BE2C (cell line): ENCODE results near the gene NOC2L.

Experiments used
- DNase-seq: peaks from one replicate; pipeline ENCODE4 v3.0.0-alpha.2; 2020
- H3K27me3 ChIP-seq: fragments of 250-450 bp; sonication (Bioruptor Pico); 2 replicates; pipeline ENCODE4 v1.5.1; 2020; ENCODE audit warnings: mild to moderate bottlenecking
- H3K36me3 ChIP-seq: fragments of 250-450 bp; sonication (Bioruptor Pico); 2 replicates; pipeline ENCODE4 v1.5.1; 2020; ENCODE audit warnings: mild to moderate bottlenecking
- H3K4me1 ChIP-seq: fragments of 250-450 bp; sonication (Bioruptor Pico); 2 replicates; pipeline ENCODE4 v1.5.1; 2020
- H3K4me3 ChIP-seq: 2 replicates; pipeline ENCODE4 v1.5.1; 2011; ENCODE audit warnings: low read depth, low read length
- H3K9me3 ChIP-seq: fragments of 250-450 bp; sonication (Bioruptor Pico); 2 replicates; pipeline ENCODE4 v1.5.1; 2020
- CTCF ChIP-seq: IDR thresholded peaks from 2 replicates; pipeline ENCODE4 v1.5.1; 2012; ENCODE audit warnings: mild to moderate bottlenecking, low read depth, low read length

Gene NOC2L

GRCh38 chr1:904310-904950 lies 54.6 kb downstream of the NOC2L start:
- H3K36me3 ChIP-seq = 0 out of 2 replicates have a peak, but pooled peaks cover 3% of the 10 kb centered on the region
- no peak overlapping the region for H3K4me3 ChIP-seq
- H3K4me1 ChIP-seq = peaks cover 20% of the 10 kb centered on the region
- H3K27me3 ChIP-seq = peaks cover 12% of the 10 kb centered on the region
- no peaks in the 10 kb centered on the region for H3K9me3 ChIP-seq
- peak; percentile 86 for DNase-seq
- TF ChIP-seq CTCF = peak; percentile 54

- Histone ChIP-seq H3K9me3 (no peaks in the 10 kb centered on the region), H3K27me3 (peaks cover 16% of the 10 kb centered on the region), H3K36me3 (0 out of 2 replicates have a peak, but pooled peaks cover 3% of the 10 kb centered on the region), H3K4me3 (no peak overlapping the region), H3K4me1 (peaks cover 20% of the 10 kb centered on the region)
- no peak for TF ChIP-seq CTCF
- DNase-seq = no peak
Measured at GRCh38 chr1:903721-904271, 55.3 kb downstream of the NOC2L start.

- DNase-seq = no peak
- Histone ChIP-seq H3K9me3 (no peaks in the 10 kb centered on the region), H3K4me1 (peaks cover 20% of the 10 kb centered on the region), H3K27me3 (peaks cover 21% of the 10 kb centered on the region), H3K4me3 (no peak overlapping the region), H3K36me3 (0 out of 2 replicates have a peak, but pooled peaks cover 3% of the 10 kb centered on the region)
- TF ChIP-seq CTCF = no peak
Measured at GRCh38 chr1:903305-903704, 55.8 kb downstream of the NOC2L start.

GRCh38 chr1:902802-903201 lies 56.3 kb downstream of the NOC2L start:
- H3K9me3 ChIP-seq = no peaks in the 10 kb centered on the region
- 0 out of 2 replicates have a peak, but pooled peaks cover 3% of the 10 kb centered on the region for H3K36me3 ChIP-seq
- DNase-seq = no peak
- H3K4me1 ChIP-seq = peaks cover 20% of the 10 kb centered on the region
- TF ChIP-seq CTCF = no peak
- H3K4me3 ChIP-seq = no peak overlapping the region
- peaks cover 26% of the 10 kb centered on the region for H3K27me3 ChIP-seq

GRCh38 chr1:901108-901859 lies 57.8 kb downstream of the NOC2L start:
- H3K9me3 ChIP-seq = no peaks in the 10 kb centered on the region
- TF ChIP-seq CTCF = no peak
- DNase-seq = no peak
- H3K27me3 ChIP-seq = peaks cover 35% of the 10 kb centered on the region
- no peak overlapping the region for H3K4me3 ChIP-seq
- peaks cover 13% of the 10 kb centered on the region for H3K4me1 ChIP-seq
- H3K36me3 ChIP-seq = 0 out of 2 replicates have a peak, but pooled peaks cover 3% of the 10 kb centered on the region
